ENCODE measurements around the gene MYO3A. TPM values are rescaled to one million over a fixed set of nuclear protein-coding genes. Genes with fewer than 3 reads are reported as not detected.

MYO3A gene
- total RNA-seq, 2 donors from 2014 or later, result 5.2 TPM; not detected in 1

GRCh38 chr10:26222563-26222962 lies 288.5 kb downstream of the MYO3A start:
- Histone ChIP-seq H3K27ac (no peak overlapping the region), H3K27me3 (replicated peaks; ENCODE audit: insufficient read depth) (peaks cover 18% of the 10 kb centered on the region), H3K4me1 (replicated peaks) (no peaks in the 10 kb centered on the region), H3K4me3 (no peak overlapping the region), H3K9me3 (no peaks in the 10 kb centered on the region), H3K36me3 (no peaks in the 10 kb centered on the region)
- intact Hi-C loops (cut with DNase I), result no loop called here
- DNase-seq (ENCODE audit: low spot score), result no peak
- 45% methylated on average over 3 of the region's 3 CpGs for WGBS
- TF ChIP-seq POLR2A (IDR thresholded peaks at IDR 0.05) (no peak), POLR2AphosphoS5 (IDR thresholded peaks at IDR 0.05) (no peak)
- TF ChIP-seq, protein P1, sequence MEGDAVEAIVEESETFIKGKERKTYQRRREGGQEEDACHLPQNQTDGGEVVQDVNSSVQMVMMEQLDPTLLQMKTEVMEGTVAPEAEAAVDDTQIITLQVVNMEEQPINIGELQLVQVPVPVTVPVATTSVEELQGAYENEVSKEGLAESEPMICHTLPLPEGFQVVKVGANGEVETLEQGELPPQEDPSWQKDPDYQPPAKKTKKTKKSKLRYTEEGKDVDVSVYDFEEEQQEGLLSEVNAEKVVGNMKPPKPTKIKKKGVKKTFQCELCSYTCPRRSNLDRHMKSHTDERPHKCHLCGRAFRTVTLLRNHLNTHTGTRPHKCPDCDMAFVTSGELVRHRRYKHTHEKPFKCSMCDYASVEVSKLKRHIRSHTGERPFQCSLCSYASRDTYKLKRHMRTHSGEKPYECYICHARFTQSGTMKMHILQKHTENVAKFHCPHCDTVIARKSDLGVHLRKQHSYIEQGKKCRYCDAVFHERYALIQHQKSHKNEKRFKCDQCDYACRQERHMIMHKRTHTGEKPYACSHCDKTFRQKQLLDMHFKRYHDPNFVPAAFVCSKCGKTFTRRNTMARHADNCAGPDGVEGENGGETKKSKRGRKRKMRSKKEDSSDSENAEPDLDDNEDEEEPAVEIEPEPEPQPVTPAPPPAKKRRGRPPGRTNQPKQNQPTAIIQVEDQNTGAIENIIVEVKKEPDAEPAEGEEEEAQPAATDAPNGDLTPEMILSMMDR (IDR thresholded peaks at IDR 0.05), result no peak

- intact Hi-C loops (cut with DNase I), result no loop called here
- TF ChIP-seq, protein P1 (IDR thresholded peaks at IDR 0.05), result no peak
- TF ChIP-seq POLR2A (IDR thresholded peaks at IDR 0.05), result no peak
- TF ChIP-seq POLR2AphosphoS5 (IDR thresholded peaks at IDR 0.05), result no peak
- H3K27me3 ChIP-seq (replicated peaks; ENCODE audit: insufficient read depth), result no peaks in the 10 kb centered on the region
Observed at GRCh38 chr10:26225322-26225721, 291.3 kb downstream of the MYO3A start.

DNA sequence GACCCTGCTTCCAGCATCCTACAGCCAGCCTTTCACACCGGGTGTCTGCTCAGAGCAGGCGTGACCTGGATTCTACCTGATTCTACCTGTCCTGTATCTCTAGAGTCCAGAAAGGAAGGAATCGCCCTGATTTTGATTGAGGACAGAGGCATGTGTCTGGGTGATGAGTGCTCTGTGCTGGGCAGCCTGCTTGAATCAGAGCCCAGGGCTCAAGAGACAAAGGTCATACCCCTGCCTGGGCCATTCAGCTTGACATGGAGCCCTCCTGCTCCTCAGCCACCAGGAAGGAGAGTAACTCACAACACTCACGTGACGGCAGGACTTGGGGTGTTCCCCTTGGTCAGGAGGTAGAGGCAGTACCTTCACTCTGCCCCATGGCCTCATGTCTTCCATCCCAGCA lies 293.8 kb downstream of the MYO3A start:
- no peak overlapping the region for H3K27ac ChIP-seq
- DNase-seq (ENCODE audit: low spot score), result no peak
- no peaks in the 10 kb centered on the region for H3K27me3 ChIP-seq (replicated peaks; ENCODE audit: insufficient read depth)
- TF ChIP-seq, protein P1 (IDR thresholded peaks at IDR 0.05), result no peak
- no peak for TF ChIP-seq POLR2A (IDR thresholded peaks at IDR 0.05)
- no peak for TF ChIP-seq POLR2AphosphoS5 (IDR thresholded peaks at IDR 0.05)
- WGBS, result 92% methylated on average over 5 of the region's 5 CpGs
- intact Hi-C loops (cut with DNase I), result no loop called here
- H3K4me1 ChIP-seq (replicated peaks), result no peaks in the 10 kb centered on the region
- H3K4me3 ChIP-seq, result no peak overlapping the region
- H3K9me3 ChIP-seq, result no peaks in the 10 kb centered on the region
- H3K36me3 ChIP-seq, result no peaks in the 10 kb centered on the region

More at GRCh38 chr10:26225322-26225721, 291.3 kb downstream of the MYO3A start:
- no peaks in the 10 kb centered on the region for H3K36me3 ChIP-seq
- no peaks in the 10 kb centered on the region for H3K9me3 ChIP-seq
- WGBS, result 77% methylated on average over 4 of the region's 4 CpGs
- no peaks in the 10 kb centered on the region for H3K4me1 ChIP-seq (replicated peaks)
- H3K4me3 ChIP-seq, result no peak overlapping the region
- DNase-seq (ENCODE audit: low spot score), result no peak
- H3K27ac ChIP-seq, result no peak overlapping the region

DNA sequence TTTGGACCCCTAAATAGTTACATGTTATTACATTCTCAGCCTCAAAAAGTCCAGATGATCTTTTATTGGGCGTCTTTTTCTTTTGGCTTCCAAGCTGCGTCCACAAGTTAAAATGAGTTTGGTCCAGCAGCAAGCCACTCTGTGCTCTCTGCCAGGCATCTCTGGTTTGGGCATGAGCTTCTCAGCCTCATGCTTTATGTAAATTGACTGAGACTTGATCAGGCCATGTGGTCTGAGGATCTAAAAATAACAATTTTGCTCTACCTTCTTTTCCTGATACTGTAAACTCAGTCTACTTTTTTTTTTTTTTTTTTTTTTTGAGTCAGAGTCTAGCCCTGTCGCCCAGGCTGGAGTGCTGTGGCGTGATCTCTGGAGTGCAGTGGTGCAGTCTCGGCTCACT lies 298.1 kb downstream of the MYO3A start:
- H3K27me3 ChIP-seq (replicated peaks; ENCODE audit: insufficient read depth), result no peaks in the 10 kb centered on the region
- no peak overlapping the region for H3K27ac ChIP-seq
- DNase-seq (ENCODE audit: low spot score), result no peak
- 96% methylated on average over 5 of the region's 5 CpGs for WGBS
- no peaks in the 10 kb centered on the region for H3K9me3 ChIP-seq
- H3K36me3 ChIP-seq, result no peaks in the 10 kb centered on the region
- H3K4me1 ChIP-seq (replicated peaks), result no peaks in the 10 kb centered on the region
- intact Hi-C loops (cut with DNase I), result no loop called here
- no peak for TF ChIP-seq POLR2A (IDR thresholded peaks at IDR 0.05)
- TF ChIP-seq, protein P1 (IDR thresholded peaks at IDR 0.05), result no peak
- no peak overlapping the region for H3K4me3 ChIP-seq

- no peaks in the 10 kb centered on the region for H3K36me3 ChIP-seq
- intact Hi-C loops (cut with DNase I), result no loop called here
- 97% methylated on average over 6 of the region's 6 CpGs for WGBS
- DNase-seq (ENCODE audit: low spot score), result no peak
- no peak overlapping the region for H3K27ac ChIP-seq
- H3K4me1 ChIP-seq (replicated peaks), result no peaks in the 10 kb centered on the region
- H3K4me3 ChIP-seq, result no peak overlapping the region
- TF ChIP-seq, protein P1 (IDR thresholded peaks at IDR 0.05), result no peak
- no peaks in the 10 kb centered on the region for H3K27me3 ChIP-seq (replicated peaks; ENCODE audit: insufficient read depth)
- no peaks in the 10 kb centered on the region for H3K9me3 ChIP-seq
Observed at GRCh38 chr10:26235761-26236160, 301.7 kb downstream of the MYO3A start.

All from prostate gland (tissue), 2 donors.